CD4-positive, alpha-beta memory T cell (primary cell): Measurements from ENCODE around the gene EHD4. TPM values are rescaled to one million over a fixed set of nuclear protein-coding genes. Genes with fewer than 3 reads are reported as not detected.

Source experiments
- CTCF ChIA-PET: fragments of 350-600 bp; sonication (Branson Sonifier 250); formaldehyde crosslinking; loops from one replicate; lab custom pipeline; 2021; ENCODE audit warnings: inconsistent platforms; ENCODE audit not compliant: partially characterized antibody; lab: Charles Lee
- POLR2A ChIA-PET: fragments of 350-600 bp; sonication (Branson Sonifier 250); formaldehyde crosslinking; loops from one replicate; lab custom pipeline; 2021; ENCODE audit not compliant: partially characterized antibody; lab: Charles Lee
- DNase-seq, 5 donors: peaks; one replicate each; pipeline versions ENCODE4 v3.0.0 to v3.0.0-alpha.2; 2020 to 2022; ENCODE audit warnings: mixed read lengths in 1 of 5
- H3K27ac ChIP-seq: one replicate; pipeline ENCODE4 v1.7.0; 2013; ENCODE audit warnings: low read depth, low read length
- H3K27me3 ChIP-seq: 2 replicates; pipeline ENCODE4 v1.7.0; 2013; ENCODE audit warnings: mild to moderate bottlenecking, low read length, moderate library complexity; ENCODE audit not compliant: insufficient read depth
- H3K36me3 ChIP-seq: 2 replicates; pipeline ENCODE4 v1.7.0; 2013; ENCODE audit warnings: mild to moderate bottlenecking, low read length, moderate library complexity; ENCODE audit not compliant: insufficient read depth
- H3K4me1 ChIP-seq: 2 replicates; pipeline ENCODE4 v1.7.0; 2013; ENCODE audit warnings: mild to moderate bottlenecking, low read length, moderate library complexity; ENCODE audit not compliant: insufficient read depth
- H3K4me3 ChIP-seq, 2 donors: one replicate each; pipeline ENCODE4 v1.7.0; 2013; ENCODE audit warnings: low read length in 2 of 2, mild to moderate bottlenecking in 1 of 2
- H3K9me3 ChIP-seq, 2 donors: one replicate each; pipeline ENCODE4 v1.7.0; 2013; ENCODE audit warnings: low read length in 2 of 2, control low read depth in 1 of 2; ENCODE audit not compliant: control insufficient read depth in 1 of 2
- H3K27ac Mint-ChIP-seq, 7 donors: one replicate each; pipeline ENCODE4 v1.8.0; 2020 to 2021; ENCODE audit warnings: mixed read lengths in 7 of 7, mild to moderate bottlenecking in 6 of 7, inconsistent platforms in 3 of 7, moderate library complexity in 3 of 7
- H3K27me3 Mint-ChIP-seq, 2 donors: one replicate each; pipeline ENCODE4 v1.8.0; 2020 to 2021; ENCODE audit warnings: mixed read lengths in 2 of 2
- H3K36me3 Mint-ChIP-seq, 2 donors: one replicate each; pipeline ENCODE4 v1.8.0; 2020 to 2021; ENCODE audit warnings: mixed read lengths in 2 of 2, inconsistent platforms in 1 of 2, mild to moderate bottlenecking in 1 of 2
- H3K4me1 Mint-ChIP-seq, 4 donors: one replicate each; pipeline ENCODE4 v1.8.0; 2020 to 2021; ENCODE audit warnings: mixed read lengths in 4 of 4, mild to moderate bottlenecking in 1 of 4
- H3K4me3 Mint-ChIP-seq, 8 donors: one replicate each; pipeline ENCODE4 v1.8.0; 2020 to 2021; ENCODE audit warnings: mixed read lengths in 8 of 8, mild to moderate bottlenecking in 7 of 8, moderate library complexity in 6 of 8, inconsistent platforms in 3 of 8
- H3K9me3 Mint-ChIP-seq, 8 donors: one replicate each; pipeline ENCODE4 v1.8.0; 2020 to 2021; ENCODE audit warnings: mixed read lengths in 8 of 8, mild to moderate bottlenecking in 5 of 8, inconsistent platforms in 3 of 8, moderate library complexity in 1 of 8
- intact Hi-C: fragments of 100-400 bp; cut with micrococcal nuclease; formaldehyde crosslinking; loops from one replicate; pipeline ENCODE4 v1.15.1; 2023
- polyA plus RNA-seq, 2 donors: library from polyadenylated mRNA; unstranded; fragments of 300-500 nt; fragmentation: Illumina TruSeq; gene quantifications; one replicate each; pipeline ENCODE4 v1.2.3, GENCODE V29; 2021
- total RNA-seq, 2 experiments: library from RNA; stranded (reverse); gene quantifications; one replicate each; pipeline ENCODE4 v1.2.3, GENCODE V29; 2021

Gene EHD4
- total and polyA plus RNA-seq, 4 experiments from 2014 or later, result 13.9 to 16.4 (median 15.4) TPM

GRCh38 chr15:41932511-41933289 is 39.7 kb downstream of the EHD4 start:
- ChIA-PET CTCF (interaction anchor here (1.3 to 10.5 kb wide), 3 partner anchors 10 to 158 kb away, joined by 5 to 127 read pairs (median 7); partner anchors contain the start of gene MAPKBP1), POLR2A (interaction anchor here (1.4 to 12.6 kb wide), 2 partner anchors 37 to 63 kb away, joined by 3 to 245 read pairs; partner anchors contain the start of gene EHD4)
- Histone ChIP-seq H3K4me1 (peaks cover 57% of the 10 kb centered on the region), H3K4me3 (no peak overlapping the region), H3K9me3 (no peaks in the 10 kb centered on the region), H3K36me3 (no peaks in the 10 kb centered on the region), H3K27ac (peak overlapping the region; percentile 97), H3K27me3 (no peaks in the 10 kb centered on the region)
- intact Hi-C loops, result no loop called here
- Mint-ChIP-seq H3K4me1 (peaks cover 32 to 53% (median 49%) of the 10 kb centered on the region in 4 donors), H3K27me3 (no peaks in the 10 kb centered on the region), H3K4me3 (peak overlapping the region in 1 of 8 donors; percentile 12), H3K9me3 (no peaks in the 10 kb centered on the region), H3K36me3 (peaks cover 0 to 5% of the 10 kb centered on the region in 2 donors), H3K27ac (peak overlapping the region; percentile 94 to 100 (median 100))
- no peak for DNase-seq

DNA sequence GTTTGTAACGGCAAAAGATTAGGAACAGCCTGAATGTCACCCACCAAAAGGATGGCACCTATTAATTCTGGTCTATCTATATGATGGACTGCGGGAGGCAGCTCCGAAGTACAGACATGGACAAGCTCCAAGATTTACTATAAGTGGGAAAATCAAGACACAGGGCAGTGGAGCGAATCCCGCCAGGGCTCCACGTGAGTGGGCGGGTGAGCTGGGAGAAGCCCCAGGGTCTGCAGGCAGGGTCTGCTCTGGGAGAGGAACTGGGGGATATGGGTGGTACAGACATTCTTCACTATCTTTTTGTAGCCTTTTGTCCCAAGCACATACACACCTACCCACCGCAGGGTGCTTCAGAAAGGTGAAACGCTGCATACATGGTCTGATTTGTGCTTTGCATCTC is 40.3 kb downstream of the EHD4 start:
- no peaks in the 10 kb centered on the region for H3K27me3 Mint-ChIP-seq
- H3K4me3 Mint-ChIP-seq, result no peak overlapping the region
- H3K27ac Mint-ChIP-seq, result peak overlapping the region in 6 of 7 donors; percentile 47 to 100 (median 87)
- Histone ChIP-seq H3K27me3 (no peaks in the 10 kb centered on the region), H3K27ac (no peak overlapping the region), H3K36me3 (no peaks in the 10 kb centered on the region), H3K4me3 (no peak overlapping the region), H3K9me3 (no peaks in the 10 kb centered on the region), H3K4me1 (peaks cover 53% of the 10 kb centered on the region)
- peaks cover 0 to 3% of the 10 kb centered on the region in 2 donors for H3K36me3 Mint-ChIP-seq
- DNase-seq, result no peak
- H3K4me1 Mint-ChIP-seq, result peaks cover 27 to 52% (median 45%) of the 10 kb centered on the region in 4 donors
- no peaks in the 10 kb centered on the region for H3K9me3 Mint-ChIP-seq
- intact Hi-C loops, result no loop called here
- ChIA-PET POLR2A (interaction anchor here (1.4 to 12.6 kb wide), 3 partner anchors 27 to 62 kb away, joined by 3 to 245 read pairs (median 3); partner anchors contain the start of gene EHD4), CTCF (interaction anchor here (0.9 to 10.5 kb wide), 4 partner anchors 16 to 159 kb away, joined by 3 to 127 read pairs (median 4); no protein-coding TSS in a partner anchor)

GRCh38 chr15:41930867-41931222 is 41.5 kb downstream of the EHD4 start:
- intact Hi-C loops, result no loop called here
- H3K4me1 ChIP-seq, result peaks cover 53% of the 10 kb centered on the region
- H3K4me3 ChIP-seq, result no peak overlapping the region

DNA sequence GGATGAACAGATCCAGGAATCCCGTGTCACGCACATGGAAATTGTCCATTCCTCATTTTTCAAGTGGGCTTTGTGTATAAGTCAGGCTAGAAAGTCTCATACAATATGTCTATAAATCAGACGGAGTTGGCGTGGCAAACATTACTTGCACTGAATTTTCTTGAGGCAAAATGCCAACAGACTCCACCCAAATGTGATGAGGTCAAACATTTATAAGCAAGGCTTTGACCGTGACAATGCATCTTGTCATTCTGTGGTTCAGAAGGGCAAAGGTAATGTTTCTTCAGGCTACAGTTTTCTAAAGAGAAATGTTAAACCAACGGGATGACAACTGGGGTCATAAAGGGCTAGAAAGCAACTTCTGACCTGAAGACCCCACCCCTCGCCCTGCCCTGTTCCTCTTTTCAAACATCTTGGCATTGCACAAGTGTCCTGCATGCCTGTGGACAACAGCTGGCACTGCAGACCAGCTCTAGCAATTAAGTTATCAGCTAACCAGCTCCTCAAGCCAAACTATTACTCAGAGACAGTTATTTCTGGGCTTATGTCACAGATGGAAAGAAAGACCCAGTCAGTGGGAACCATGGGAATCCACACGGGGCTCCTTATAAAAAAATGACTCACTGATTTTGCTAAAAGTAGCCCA is 42.0 kb downstream of the EHD4 start:
- peaks cover 23 to 52% (median 44%) of the 10 kb centered on the region in 4 donors for H3K4me1 Mint-ChIP-seq
- ChIA-PET CTCF (interaction anchor here (1.6 to 2.2 kb wide), 2 partner anchors 40 to 158 kb away, joined by 3 to 4 read pairs; no protein-coding TSS in a partner anchor), POLR2A (interaction anchor here (1.6 to 12.6 kb wide), 2 partner anchors 26 to 40 kb away, joined by 3 to 245 read pairs; partner anchors contain the start of gene EHD4)
- H3K4me3 ChIP-seq, result no peak overlapping the region
- no peaks in the 10 kb centered on the region for H3K27me3 ChIP-seq
- intact Hi-C loops, result no loop called here
- H3K36me3 ChIP-seq, result no peaks in the 10 kb centered on the region
- H3K36me3 Mint-ChIP-seq, result peaks cover 0 to 8% of the 10 kb centered on the region in 2 donors
- no peaks in the 10 kb centered on the region for H3K9me3 ChIP-seq
- no peak overlapping the region for H3K27ac ChIP-seq
- peaks cover 48% of the 10 kb centered on the region for H3K4me1 ChIP-seq
- no peak for DNase-seq
- peak overlapping the region in 3 of 7 donors; percentile 32 to 78 (median 42) for H3K27ac Mint-ChIP-seq
- H3K4me3 Mint-ChIP-seq, result no peak overlapping the region
- no peaks in the 10 kb centered on the region for H3K9me3 Mint-ChIP-seq
- H3K27me3 Mint-ChIP-seq, result no peaks in the 10 kb centered on the region

More at GRCh38 chr15:41930867-41931222, 41.5 kb downstream of the EHD4 start:
- no peak overlapping the region for H3K27ac Mint-ChIP-seq
- no peak overlapping the region for H3K27ac ChIP-seq
- ChIA-PET POLR2A (interaction anchor here (1.6 to 12.6 kb wide), 2 partner anchors 26 to 39 kb away, joined by 3 to 245 read pairs; partner anchors contain the start of gene EHD4), CTCF (interaction anchor here (1.4 to 1.6 kb wide), 2 partner anchors 15 to 158 kb away, joined by 3 to 4 read pairs; no protein-coding TSS in a partner anchor)
- peaks cover 0 to 8% of the 10 kb centered on the region in 2 donors for H3K36me3 Mint-ChIP-seq
- no peaks in the 10 kb centered on the region for H3K9me3 Mint-ChIP-seq
- no peak overlapping the region for H3K4me3 Mint-ChIP-seq
- DNase-seq, result no peak
- H3K36me3 ChIP-seq, result no peaks in the 10 kb centered on the region
- H3K27me3 ChIP-seq, result no peaks in the 10 kb centered on the region
- H3K27me3 Mint-ChIP-seq, result no peaks in the 10 kb centered on the region
- H3K9me3 ChIP-seq, result no peaks in the 10 kb centered on the region
- H3K4me1 Mint-ChIP-seq, result peaks cover 28 to 52% (median 46%) of the 10 kb centered on the region in 4 donors

GRCh38 chr15:41928637-41929620 is 43.4 kb downstream of the EHD4 start:
- Mint-ChIP-seq H3K4me3 (no peak overlapping the region), H3K9me3 (no peaks in the 10 kb centered on the region), H3K36me3 (peaks cover 0 to 13% of the 10 kb centered on the region in 2 donors), H3K27me3 (no peaks in the 10 kb centered on the region), H3K4me1 (peaks cover 13 to 41% (median 31%) of the 10 kb centered on the region in 4 donors), H3K27ac (peak overlapping the region in 6 of 7 donors; percentile 21 to 86 (median 53))
- H3K36me3 ChIP-seq, result no peaks in the 10 kb centered on the region
- no peak for DNase-seq
- no peaks in the 10 kb centered on the region for H3K9me3 ChIP-seq
- H3K4me3 ChIP-seq, result no peak overlapping the region
- peaks cover 34% of the 10 kb centered on the region for H3K4me1 ChIP-seq
- CTCF ChIA-PET, result interaction anchor here (1.0 to 2.2 kb wide), 3 partner anchors 9 to 41 kb away, joined by 4 to 14 read pairs (median 4); no protein-coding TSS in a partner anchor
- no peak overlapping the region for H3K27ac ChIP-seq
- POLR2A ChIA-PET, result no interaction called here
- intact Hi-C loops, result no loop called here
- H3K27me3 ChIP-seq, result no peaks in the 10 kb centered on the region

- H3K27ac Mint-ChIP-seq, result peak overlapping the region in 3 of 7 donors; percentile 33 to 48 (median 48)
- H3K4me1 ChIP-seq, result peaks cover 26% of the 10 kb centered on the region
- H3K27ac ChIP-seq, result no peak overlapping the region
- intact Hi-C loops, result no loop called here
- H3K36me3 Mint-ChIP-seq, result peaks cover 0 to 18% of the 10 kb centered on the region in 2 donors
- H3K36me3 ChIP-seq, result no peaks in the 10 kb centered on the region
- H3K4me1 Mint-ChIP-seq, result peaks cover 13 to 33% (median 24%) of the 10 kb centered on the region in 4 donors
- H3K4me3 Mint-ChIP-seq, result no peak overlapping the region
- POLR2A ChIA-PET, result no interaction called here
- no peak for DNase-seq
- H3K9me3 Mint-ChIP-seq, result no peaks in the 10 kb centered on the region
- no peaks in the 10 kb centered on the region for H3K9me3 ChIP-seq
- no peaks in the 10 kb centered on the region for H3K27me3 ChIP-seq
- CTCF ChIA-PET, result interaction anchor here (1.7 to 2.2 kb wide), 2 partner anchors 9 to 42 kb away, joined by 4 to 14 read pairs; no protein-coding TSS in a partner anchor
- no peak overlapping the region for H3K4me3 ChIP-seq
- H3K27me3 Mint-ChIP-seq, result no peaks in the 10 kb centered on the region
Measured at GRCh38 chr15:41928100-41928499, 44.3 kb downstream of the EHD4 start.
